Erythroblast (primary cell): ENCODE measurements around the gene RTP3.

Source experiments
- GATA1 ChIP-seq: IDR thresholded peaks from 2 replicates; pipeline ENCODE4 v1.6.1; 2011; ENCODE audit warnings: low read depth, mild to moderate bottlenecking, control low read depth, low read length, moderate library complexity
- POLR2A ChIP-seq: IDR thresholded peaks from 2 replicates; pipeline ENCODE4 v1.6.1; 2011; ENCODE audit warnings: mild to moderate bottlenecking, low read length

DNA sequence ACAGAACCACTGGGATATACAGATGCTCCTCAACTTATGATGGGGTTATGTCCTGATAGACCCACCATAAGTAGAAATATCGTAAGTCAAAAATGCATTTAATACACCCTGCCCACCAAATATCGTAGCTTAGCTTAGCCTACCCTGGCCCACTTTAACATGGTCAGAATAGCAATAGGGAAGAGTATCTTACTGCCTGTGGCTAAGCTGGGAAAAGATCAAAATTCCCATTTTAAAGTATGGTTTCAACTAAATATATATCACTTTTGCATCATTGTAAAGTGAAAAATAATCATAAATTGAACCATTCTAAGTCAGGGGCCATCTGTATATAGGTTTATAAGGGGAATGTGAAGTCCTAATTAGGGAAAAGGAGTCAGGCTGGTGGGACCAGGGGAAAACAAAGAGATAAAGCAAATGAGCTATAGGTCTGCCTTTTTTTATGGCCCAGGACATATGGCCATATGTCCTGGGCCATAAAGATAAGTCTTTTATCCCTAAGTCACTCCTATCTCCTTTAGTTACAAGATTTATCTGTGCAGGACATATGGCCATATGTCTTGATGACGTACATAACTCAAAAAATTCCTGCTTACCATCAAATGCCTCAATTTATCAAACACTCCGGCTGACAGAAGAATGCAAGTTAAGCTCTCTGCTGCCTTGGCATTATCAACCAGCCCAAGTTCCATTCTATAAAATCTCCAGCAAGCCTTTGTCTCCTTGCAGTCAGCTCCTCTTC is 11.2 kb downstream of the RTP3 start:
- TF ChIP-seq POLR2A (peak; percentile 28), GATA1 (peak; percentile 80)
